ENCODE measurements around the gene SCRN1.

Gene SCRN1

GRCh38 chr7:29989257-29989995 lies at the start of gene SCRN1:
Gene SCRN1, minus strand, starts transcription at chr7:29989801. Its CDS starts 20,734 bp downstream, at chr7:29969067.
- DNase-seq (ENCODE audit: low read depth in 2 of 2) = no peak

DNA sequence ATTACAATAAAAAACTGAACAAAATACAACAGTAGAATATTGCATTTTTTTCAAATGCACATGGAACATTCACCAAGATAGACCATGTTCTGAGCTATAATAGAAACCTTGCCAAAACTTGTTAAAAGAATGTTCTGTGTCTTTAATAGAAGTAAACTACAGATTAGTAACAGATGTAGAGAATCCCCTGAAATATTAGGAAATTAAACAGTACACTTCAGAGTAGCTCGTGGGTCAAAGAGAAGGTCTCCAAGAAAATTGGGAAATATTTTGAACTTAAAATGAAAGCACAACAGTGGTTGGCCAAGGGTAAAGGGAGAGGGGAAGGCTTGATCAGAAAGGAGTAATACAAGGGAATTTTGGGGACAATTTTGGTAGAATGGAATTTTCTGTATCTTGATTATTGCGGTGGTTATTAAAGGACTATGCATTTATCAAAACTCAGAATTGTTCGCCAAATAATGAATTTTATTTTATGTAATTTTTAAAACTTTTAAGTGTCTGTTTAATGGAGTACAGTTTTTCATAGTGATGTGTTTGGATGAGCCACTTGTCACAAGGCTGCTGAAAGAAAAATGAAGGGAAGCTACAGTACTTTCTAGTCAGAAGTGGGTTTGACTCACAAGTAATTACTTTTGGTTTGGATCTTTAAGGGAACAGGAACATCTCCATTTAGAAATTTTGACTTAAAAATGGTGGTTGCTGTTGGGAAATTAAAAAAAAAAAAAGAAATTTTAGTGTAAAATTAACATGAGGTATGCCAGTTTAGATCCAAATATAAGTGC lies 48.8 kb upstream of the SCRN1 start:
- no peak for DNase-seq (ENCODE audit: low read depth in 2 of 2)

GRCh38 chr7:30036220-30036619 lies 46.6 kb upstream of the SCRN1 start:
- no peak for DNase-seq (ENCODE audit: low read depth in 2 of 2)

DNA sequence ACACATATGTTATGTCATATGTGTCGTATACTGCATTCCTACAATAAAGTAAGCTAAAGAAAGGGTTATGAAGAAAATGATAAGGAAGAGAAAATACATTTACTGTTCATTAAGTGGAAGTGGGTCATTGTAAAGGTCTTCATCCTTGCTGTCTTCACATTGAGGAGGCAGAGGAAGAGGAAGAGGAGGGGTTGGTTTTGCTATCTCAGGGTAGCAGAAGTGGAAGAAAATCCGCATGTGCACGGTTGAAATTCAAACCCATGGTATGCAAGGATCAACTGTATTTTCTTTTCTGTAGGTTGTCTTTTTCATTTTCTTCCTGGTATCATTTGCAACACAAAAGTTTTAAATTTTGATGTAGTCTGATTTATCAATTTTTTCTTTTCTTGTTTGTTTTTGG lies 44.9 kb upstream of the SCRN1 start:
- no peak for DNase-seq (ENCODE audit: low read depth in 2 of 2)

GRCh38 chr7:30032310-30033125 lies 42.9 kb upstream of the SCRN1 start:
- no peak for DNase-seq (ENCODE audit: low read depth in 2 of 2)

GRCh38 chr7:30029696-30030095 lies 40.1 kb upstream of the SCRN1 start:
- DNase-seq (ENCODE audit: low read depth in 2 of 2) = no peak

GRCh38 chr7:30028749-30029635 lies 39.4 kb upstream of the SCRN1 start:
- DNase-seq (ENCODE audit: low read depth in 2 of 2) = peak in 1 of 2 donors; percentile 1

- peak; percentile 59 to 87 for DNase-seq (ENCODE audit: low read depth in 2 of 2)
Measured at GRCh38 chr7:30028216-30028748, 38.7 kb upstream of the SCRN1 start, which contains the start of gene PLEKHA8. Gene PLEKHA8, plus strand, starts transcription at chr7:30028412. Its CDS starts 351 bp downstream, at chr7:30028763.

DNA sequence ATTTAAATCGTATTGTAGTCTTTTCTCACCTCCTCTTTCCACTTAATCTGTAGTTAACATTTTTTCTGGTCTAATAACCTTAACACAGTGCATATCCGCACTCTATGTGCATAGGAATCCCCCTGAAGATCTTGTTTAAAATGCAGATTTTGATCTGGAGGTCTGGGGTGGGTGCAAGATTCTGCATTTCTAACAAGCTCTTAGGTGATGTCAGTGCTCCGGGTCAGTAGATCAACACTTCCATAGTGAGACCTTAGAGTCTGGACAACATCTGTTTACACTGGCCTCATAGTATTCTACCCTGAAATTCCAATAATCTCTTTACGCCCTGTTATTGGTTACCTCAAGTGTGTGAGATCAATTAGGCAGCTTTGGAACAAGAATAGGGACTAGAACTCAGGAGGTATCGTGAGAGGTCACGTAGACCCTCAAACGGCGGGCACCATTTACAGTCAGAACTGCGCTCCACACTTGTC lies 38.2 kb upstream of the SCRN1 start:
- DNase-seq (ENCODE audit: low read depth in 2 of 2) = no peak

DNA sequence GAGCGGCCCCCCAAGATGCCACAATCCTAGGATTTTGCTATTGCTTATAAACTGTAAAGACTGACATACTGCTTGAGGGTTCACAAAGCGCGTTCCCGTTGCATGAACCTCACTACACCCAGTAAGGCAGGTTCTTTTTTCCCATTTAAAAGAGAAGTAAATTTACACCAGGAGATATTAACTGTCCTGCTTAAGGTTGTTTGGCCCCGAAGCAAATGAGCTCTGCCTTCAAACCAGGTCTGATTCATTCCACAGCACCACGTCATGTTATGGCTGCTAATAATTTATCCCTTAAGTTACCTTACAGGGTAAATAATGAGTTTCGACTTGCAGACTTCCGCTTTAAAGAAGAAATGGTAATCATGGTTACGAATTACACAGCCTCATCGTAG lies 37.5 kb upstream of the SCRN1 start:
- DNase-seq (ENCODE audit: low read depth in 2 of 2) = no peak

DNA sequence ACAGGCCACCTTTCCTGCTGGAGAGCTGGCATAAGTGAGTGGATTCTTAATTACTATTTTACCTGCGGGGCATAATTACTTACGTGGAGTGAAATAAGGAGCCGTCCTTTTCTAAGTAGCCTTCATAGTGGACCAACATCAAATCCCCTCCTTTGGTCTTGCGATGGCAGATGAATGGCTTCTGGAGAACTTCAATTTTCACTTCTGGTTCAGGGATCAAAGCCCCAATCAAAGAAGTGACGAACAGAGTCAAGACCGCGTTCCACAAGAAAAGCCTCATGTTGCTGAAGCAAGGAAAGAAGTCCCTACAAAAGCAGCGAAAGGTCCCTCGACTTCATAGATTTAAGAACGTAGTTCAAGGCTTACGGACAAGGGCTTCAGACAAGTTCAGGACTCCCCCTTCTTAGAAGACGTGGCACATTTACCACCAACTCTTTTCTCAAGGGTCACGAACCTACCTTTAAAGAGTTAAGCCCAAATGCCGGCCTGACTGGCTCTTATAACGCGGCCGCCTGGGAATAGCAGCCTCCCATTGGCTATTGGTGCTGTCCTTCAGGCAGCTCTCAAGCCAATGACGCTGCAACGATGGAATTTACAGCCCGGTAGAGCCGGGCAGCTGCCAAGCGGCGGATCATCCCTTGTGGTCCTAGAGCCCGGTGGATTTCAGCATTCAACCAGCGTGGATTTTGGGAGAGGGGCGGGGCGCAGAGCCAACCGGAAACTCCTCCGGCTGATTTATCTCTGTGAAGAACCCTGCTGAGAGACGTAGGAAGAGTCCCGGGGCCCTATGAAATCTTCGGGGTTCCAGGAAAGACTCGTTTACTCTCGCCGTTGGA lies 36.8 kb upstream of the SCRN1 start, which contains the start of gene FKBP14:
FKBP14 (minus strand) TSS at position 474 of the 836 bp plus-strand sequence; CDS start at position 280, 194 bp downstream.
- peak; percentile 69 to 74 for DNase-seq (ENCODE audit: low read depth in 2 of 2)

DNA sequence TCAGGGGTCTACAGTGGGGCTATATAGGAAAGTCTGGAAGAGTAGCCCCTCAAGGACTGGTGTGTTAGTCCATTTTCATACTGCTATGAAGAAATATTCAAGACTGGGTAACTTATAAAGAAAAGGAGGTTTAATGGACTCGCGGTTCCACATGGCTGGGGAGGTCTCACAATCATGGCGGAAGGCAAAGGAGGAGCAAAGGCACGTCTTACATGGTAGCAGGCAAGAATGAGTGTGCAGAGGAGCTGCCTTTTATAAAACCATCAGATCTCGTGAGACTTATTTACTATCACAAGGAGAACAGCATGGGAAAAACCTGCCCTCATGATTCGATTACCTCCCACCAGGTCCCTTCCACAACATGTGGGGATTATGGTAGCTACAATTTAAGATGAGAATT lies 33.9 kb upstream of the SCRN1 start:
- no peak for DNase-seq (ENCODE audit: low read depth in 2 of 2)

- DNase-seq (ENCODE audit: low read depth in 2 of 2) = no peak
Measured at GRCh38 chr7:30022991-30023390, 33.4 kb upstream of the SCRN1 start.

DNA sequence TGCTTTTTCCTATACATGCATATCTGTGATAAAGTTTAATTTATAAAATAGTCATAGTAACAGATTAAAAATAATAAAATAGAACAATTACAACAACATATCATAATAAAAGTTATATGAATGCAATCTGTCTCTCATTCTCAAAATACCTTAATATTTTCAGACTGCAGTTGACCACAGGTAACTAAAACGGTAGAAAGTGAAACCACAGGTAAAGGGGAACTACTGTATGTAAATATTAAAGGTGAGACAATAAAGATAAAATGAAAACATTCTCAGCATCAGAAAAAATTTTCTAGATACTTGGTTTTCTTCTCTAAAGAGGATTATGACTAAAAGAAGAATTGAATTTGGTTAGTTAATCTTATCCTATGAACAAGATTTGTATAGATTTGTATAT lies 30.9 kb upstream of the SCRN1 start:
- no peak for DNase-seq (ENCODE audit: low read depth in 2 of 2)

DNA sequence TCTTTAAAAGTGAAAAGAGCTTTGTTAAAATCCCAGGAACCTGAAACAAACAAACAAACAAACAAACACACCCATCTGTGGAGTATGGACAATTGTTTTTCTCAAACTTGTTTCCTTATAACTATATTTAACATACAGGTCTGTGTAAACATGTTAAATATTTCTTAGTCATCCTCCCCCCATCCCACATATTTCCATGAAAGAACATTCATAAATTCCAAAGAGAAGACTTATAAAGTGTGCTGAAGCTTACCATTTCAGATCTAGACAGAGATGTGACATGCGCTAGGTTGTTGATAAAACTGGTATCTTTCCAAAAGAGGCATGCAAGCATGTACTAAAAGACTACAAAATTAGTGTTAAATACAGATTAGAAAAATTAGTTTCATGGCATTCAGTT lies 30.4 kb upstream of the SCRN1 start:
- DNase-seq (ENCODE audit: low read depth in 2 of 2) = no peak

- no peak for DNase-seq (ENCODE audit: low read depth in 2 of 2)
Measured at GRCh38 chr7:30019387-30019786, 29.8 kb upstream of the SCRN1 start.

DNA sequence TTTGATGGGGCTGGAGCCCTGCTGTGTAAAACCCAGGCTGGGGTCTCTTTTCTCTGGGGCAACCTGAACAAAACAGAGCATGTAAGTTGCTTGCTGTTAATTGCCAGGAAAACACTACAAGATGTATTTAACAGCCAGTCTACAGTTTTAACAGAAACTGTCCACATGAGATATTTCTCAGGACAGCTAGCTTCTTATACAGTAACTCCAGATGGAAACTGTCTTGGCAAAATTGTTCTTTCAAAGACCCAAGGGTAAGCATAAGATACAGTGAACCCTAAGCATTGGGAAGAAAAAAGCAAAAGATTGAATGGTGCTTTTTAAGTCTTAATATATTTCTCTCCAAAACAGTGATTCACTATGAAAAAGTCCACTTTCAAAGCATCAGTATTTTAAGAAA lies 28.9 kb upstream of the SCRN1 start:
- DNase-seq (ENCODE audit: low read depth in 2 of 2) = no peak

DNA sequence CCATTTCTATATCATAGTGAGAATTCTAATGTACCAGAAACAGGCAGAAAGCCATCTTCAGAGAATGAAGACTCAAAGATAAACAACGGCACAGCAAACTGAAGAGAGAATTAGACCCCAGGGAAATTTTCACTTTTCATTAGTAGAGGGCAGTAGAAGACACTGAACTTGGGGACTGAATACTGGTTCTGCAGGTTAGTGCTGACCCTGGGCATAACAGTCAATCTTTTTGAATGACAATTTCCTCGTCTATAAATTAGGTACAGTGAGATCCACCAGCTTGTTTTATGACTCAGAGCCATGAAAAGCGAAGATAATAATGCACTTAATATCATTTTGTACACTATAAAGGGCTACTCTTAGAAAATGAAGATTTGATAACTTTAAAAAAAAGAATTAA lies 23.2 kb upstream of the SCRN1 start:
- no peak for DNase-seq (ENCODE audit: low read depth in 2 of 2)

DNA sequence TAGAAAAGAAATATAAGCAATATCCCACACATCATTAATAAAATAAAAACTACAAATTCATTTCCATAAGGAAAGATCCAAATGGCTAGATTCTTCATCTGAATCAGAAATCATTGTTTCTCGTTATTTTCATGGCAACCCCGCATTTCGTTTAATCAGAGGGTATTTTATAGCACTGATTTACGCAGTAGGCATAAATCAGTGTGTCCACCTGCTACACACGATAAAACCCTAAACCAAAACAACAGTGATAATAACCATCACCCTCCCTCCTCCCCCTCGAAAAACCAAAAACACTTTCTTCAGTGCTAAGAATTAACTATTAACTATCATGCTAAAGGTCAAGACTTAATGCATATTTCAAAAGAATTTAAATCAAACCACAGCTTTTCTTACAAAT lies 20.4 kb upstream of the SCRN1 start:
- DNase-seq (ENCODE audit: low read depth in 2 of 2) = no peak

DNA sequence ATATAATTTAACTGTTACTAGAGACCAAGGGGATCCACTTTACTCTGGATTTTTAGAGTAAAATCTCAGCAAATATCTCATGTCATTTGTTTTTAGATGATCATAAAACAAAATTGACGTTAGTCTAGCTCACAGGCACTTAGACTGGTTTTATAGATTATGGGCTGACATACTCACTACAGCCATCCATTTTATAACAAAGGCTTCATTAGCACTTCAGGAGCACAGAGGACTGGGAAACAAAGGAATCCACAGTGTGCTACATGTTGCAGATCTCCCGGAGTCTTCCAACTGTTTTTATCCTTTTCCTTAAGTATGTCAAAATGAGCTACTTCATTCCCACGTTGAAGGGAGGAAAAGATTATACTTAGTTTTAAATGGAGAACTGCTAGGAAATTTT lies 15.9 kb upstream of the SCRN1 start:
- DNase-seq (ENCODE audit: low read depth in 2 of 2) = no peak

Data from stimulated activated CD4-positive, alpha-beta T cell treated with anti-CD3 and anti-CD28 coated beads, Interleukin-1b, Interleukin-23, amount 100 ng/mL, for 1 hour (primary cell).